GM21825 (cell line): Measurements from ENCODE around the gene PROB1.
"Not testable (repeated sequence)": the region's sequence is repeated elsewhere in the genome, so short reads cannot be mapped to it uniquely, and the experiment has no call there.

ENCODE experiments used
- ATAC-seq: cut with Tn5 transposase; IDR thresholded peaks from one replicate; pipeline ENCODE4 v1.9.1; 2021; ENCODE audit warnings: mild to moderate bottlenecking, moderate library complexity; ENCODE audit not compliant: unreplicated experiment

PROB1 gene

DNA sequence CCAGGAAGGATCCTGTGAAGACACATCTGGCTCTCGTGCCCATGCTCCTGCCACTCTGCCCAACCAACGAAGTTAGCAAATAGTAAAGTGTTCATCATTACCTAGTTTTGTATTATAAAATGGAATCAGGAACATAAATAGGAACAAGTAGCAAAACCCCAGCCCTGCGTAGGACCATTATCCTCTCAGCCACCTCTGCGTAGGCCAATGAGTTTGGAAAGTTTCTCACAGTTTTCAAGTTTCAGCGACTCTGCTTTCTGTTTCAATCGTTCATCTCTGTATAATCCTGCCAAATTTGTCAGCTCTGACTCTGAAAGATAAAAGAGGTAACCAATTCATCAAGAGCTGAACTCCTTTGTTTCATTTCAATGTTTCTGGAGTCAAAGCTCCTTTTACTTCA lies 19.1 kb upstream of the PROB1 start:
- no peak for ATAC-seq

DNA sequence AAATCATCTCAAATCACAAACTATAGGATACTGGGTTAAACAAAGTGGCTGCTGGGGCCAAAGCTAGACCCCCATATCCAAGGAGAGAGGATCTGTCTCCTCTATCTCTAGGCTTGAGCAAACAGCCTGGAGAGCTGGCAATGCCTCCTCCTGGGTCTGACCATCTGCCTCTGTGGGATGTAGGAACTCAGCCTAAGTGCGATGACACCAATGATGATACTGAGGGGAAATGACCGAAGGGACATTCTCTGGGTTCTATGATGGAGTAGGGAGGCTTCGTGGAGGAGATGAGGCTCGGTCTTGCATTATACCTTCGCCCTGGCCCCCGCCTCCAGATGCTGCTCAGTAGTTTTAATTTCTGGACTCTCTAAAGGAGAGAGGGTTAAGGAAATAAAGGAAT lies 18.2 kb upstream of the PROB1 start:
- no peak for ATAC-seq

DNA sequence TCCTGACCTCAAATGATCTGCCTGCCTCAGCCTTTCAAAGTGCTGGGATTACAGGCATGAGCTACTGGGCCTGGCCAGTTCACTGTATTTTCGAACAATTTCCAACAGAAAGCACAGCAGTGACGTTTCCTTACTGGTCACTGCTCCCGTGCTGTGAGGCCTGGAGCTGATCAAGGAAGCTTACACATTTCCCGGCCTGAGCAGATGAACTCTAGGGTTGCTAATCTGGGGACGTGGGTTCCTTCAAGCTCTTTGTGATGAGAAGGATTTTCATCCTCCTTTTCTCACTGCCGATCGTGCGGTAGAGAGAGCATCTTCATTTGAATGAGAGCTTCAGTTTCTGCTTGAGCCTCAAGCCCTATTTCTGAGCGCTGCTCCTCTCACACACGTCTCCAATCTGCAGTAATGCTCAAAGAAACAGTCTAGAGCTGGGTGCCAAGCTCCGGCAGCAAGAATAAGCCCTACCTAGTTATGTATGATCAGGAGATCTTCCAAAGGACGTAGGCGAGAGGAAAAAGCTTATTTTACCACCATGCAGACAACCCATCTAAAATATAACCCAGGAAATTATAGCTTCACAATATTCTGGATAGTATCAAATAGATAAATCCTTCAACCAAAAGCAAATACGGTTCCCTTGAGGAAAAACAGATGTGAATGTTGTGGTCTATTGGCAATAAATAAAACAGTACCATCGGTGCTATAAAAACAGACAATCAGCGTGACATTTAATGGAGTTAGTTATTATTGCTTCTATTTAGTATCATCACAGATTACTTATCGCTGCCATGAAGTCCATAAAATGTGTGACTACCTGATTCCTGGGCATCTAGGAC lies 16.3 kb upstream of the PROB1 start:
- no peak for ATAC-seq

DNA sequence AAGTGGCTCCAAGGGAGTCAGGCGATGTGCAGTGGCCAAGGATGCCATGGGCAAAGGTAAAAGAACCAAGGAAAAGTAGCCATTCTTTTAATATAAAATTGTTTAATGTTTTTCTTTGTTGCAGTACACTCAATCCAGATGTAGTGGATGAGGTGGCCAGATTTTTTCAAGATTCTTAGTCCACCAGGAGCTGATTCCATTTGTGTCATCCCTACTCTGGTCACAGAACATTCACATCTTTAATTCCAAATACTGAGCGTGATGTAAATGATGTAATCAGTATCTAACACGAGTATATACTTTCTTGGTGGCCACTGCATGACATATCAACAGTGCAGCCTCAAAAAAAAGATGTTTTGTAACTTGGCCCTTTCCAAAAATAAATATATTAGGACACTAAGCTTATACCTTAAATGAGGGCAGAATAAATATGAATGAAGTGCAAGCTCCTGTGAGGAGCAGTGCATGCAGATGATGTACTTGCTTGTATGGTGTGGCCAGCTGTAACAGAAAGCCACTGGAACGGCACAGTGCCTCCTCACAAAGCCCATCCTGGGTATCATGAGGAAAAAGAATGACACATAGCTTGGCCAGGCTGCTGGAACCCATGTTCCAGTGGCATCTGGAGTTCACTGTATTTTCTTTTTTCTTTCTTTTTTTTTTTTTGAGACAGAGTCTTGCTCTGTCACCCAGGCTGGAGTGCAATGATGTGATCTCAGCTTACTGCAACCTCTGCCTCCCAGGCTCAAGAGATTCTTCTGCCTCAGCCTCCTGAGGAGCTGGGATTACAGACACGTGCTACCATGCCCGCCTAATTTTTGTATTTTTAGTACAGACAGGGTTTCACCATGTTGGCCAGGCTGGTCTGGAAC lies 15.5 kb upstream of the PROB1 start:
- no peak for ATAC-seq

DNA sequence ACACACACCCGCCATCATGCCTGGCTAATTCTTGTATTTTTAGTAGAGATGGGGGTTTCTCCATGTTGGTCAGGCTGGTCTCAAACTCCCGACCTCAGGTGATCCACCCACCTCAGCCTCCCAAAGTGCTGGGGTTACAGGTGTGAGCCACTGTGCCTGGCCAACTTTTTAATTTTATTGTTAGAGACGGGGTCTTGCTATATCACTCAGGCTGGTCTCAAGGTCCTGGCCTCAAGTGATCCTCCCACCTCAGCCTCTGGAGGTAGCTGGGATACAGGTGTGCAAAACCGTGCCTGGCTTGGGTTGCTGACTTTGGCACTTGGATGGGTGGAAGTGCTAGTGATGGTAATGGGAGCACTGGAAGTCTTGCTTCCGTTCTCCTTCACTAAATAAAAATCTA lies 14.2 kb upstream of the PROB1 start:
- ATAC-seq: not testable (repeated sequence)

DNA sequence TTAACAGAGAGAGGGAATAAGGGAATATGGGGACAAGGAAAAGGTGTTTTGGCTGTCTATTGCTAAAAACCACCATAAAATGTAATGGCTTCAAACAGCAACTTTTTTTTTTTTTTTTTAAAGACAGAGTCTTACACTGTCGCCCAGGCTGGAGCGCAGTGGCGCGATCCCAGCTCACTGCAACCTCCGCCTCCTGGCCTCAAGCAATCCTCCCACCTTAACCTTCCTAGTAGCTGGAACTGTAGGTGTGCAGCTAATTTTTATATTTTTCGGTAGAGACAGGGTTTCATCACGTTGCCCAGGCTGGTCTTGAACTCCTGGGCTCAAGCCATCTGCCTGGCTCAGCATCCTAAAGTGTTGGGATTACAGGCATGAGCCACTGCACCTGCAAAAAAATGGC lies 13.3 kb upstream of the PROB1 start:
- ATAC-seq: no peak

DNA sequence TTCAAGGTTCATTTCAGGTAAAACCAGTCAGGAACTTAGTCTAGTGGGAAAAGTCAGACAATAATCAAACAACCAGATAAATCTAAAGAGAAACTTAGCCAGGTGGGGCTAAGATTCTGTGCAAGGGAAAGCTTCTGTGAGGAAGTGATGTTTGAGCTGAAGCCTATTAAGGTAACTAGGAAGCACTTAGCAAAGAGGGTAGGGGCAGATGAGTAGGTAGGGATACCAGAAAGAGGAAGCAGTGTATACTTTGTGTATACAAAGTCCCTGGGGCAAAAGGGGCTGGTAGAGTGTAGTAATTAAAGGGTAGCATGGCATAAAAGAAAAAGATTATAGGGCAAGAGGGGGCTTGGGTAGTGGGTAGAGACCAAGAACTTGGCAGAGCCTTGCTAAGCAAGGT lies 12.6 kb upstream of the PROB1 start:
- ATAC-seq: no peak

DNA sequence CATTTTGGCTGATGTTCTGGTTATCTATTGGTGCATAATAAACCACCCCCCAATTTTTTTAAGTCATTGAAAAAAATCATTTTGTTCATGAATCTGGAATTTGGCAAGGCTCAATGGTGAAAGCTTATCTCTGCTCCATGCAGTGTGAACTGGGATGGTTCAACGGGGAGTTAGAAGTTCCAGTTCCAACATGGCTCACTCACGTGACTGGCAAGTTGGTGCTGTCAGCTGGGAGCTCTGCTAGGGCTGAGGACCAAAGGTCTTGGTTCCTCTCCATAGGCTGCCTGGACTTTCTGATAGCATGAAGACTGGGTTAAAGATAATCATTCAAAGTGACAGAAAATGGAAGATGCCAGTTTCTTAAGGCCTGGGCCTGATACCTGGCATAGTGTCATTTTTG lies 12.1 kb upstream of the PROB1 start:
- no peak for ATAC-seq

DNA sequence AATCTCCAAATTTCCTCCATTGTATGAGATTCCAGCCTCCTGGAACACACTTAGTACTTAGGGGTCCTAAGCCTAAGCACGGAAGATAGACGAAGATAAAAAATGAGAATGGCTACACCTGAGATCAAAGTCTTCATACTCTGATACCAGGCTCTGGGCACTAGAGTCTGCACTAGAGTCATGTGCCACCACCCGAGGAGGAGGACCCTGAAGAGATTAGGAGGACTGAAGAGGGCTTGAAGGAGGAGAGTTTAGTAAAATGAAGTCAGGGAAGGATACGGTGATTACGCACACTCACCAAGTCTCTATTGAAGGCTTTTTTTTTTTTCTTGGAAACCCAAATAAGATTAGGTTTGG lies 9.6 kb upstream of the PROB1 start:
- ATAC-seq: no peak

DNA sequence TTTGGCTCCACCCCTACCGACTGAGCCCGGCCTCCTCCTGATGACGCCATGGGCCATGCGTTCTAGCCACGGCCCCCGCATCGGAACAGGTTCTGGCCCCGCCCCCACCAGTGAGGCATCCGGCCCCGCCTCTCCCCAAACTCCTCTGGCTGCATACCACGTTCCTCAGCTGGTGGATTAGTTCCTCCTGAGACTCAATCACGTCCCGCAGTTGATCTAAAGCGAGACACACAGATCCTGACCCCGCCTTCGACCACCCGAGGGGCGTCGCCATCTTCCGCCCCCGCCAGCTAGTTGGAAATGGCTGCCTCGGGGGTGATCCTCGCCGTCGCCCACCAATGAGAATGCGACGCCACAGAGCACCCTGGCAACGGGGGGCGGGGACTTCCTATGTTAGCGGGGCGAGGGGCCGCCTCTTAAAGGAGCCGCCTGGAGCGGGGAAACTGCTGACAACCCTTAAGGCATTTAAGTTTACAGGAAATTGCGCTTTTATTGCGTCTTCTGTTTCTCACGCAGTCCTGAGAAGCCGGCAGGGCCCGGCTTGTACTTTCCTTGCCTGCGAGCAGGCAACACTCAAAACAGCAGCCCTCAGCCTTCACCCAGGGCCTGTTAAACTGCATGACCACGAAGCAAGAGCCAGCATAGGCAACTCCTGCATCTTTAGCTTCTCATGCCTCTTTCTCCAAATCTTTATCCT lies 9.0 kb upstream of the PROB1 start, which contains the start of gene SPATA24:
Gene SPATA24 (minus strand): TSS at position 303 of the 697 bp plus-strand sequence. CDS start 29 bp downstream, at position 274.
- peak; percentile 76 for ATAC-seq

DNA sequence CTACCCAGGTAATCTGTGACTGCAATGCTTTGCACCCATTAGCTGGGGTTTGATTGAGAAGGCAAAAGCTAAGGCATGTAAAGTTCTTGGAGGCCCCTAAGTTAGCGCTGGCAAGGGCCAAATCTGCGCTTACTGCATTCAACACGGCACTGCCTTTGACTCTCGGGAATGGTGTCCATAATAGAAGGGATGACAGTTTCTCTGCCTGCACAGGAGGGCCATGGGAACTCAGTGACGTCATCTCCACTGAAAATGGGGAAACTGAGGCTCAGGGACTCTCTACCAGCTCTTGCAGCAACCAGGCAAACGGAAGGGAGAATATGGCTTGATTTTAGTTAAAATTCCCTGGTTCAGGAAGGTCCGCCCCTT lies 8.5 kb upstream of the PROB1 start:
- ATAC-seq: no peak

DNA sequence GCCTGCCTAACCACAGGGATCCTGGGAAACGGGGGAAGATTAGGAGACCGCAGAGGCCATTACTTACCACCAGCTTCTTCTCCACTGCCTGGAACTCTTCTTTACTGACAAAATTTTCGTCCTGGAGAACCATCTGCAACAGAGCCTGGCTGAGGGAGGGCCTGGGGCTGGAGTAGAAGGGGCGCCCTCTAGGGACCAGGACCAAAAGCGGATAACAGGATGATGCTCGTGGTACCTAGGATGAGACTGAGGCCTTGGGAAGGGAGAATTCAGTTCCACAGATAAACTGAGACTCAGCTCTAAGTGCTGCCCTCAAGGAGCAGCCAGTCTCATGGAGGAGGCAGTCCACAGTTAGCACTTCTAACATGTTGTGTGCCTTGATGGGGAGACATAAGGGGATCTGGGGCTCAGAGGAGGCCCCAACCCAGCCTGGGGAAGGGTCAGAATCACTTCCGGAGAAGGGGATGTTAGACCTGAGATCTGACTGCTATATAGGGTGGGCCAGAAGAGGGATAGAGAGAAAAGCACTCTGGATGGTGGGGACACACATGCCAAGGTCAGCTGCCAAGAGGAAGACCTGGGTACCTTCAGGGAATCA lies 7.8 kb upstream of the PROB1 start:
- no peak for ATAC-seq

DNA sequence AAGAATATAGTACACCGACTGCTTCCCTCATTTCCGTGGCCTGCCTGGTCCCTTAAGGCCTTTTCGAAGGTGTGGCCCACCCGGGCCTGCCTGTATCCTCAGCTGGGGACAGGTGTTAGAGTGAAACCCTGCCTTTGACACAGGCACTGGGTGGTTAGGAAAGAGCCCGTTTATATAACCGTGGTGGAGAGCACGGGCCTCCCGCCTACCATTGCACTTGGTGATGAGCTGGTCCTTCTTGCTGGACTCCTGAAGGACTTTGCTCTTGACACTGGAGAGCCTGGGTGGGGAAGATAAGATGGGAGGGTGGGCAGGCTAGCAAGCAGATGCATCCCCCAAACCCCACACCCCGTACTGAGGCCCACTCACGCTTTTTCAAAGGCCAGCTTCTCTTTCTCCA lies 6.6 kb upstream of the PROB1 start:
- ATAC-seq: no peak

DNA sequence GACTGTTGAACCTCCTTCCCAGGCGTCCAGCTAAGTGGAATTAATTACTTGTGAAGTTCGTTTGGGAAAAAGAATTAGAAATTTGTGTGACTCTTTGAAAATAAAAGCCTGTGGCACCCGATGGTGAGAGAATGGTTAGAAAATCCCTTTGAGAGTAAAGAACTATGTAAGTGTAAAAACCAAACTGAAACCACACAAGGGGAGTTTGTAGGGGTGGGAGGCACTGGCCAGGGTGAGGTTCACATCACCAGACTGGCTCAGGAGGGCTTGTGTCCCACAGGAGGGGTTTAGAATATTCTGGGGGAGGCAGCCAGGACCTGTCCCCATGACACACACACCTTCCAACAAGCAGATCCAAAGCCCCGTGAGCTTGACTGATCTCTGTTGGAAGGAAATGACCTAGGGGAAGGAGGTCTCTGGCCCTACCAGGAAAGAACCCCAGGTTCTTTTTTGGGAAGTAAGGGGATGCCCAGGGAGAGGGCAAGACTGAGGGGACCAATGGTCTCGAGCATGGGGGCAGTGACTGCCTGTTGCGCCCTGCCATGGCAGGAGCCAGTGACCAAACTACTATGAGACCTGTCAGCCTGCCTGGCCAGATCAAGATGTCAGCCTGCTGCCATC lies 4.7 kb upstream of the PROB1 start:
- no peak for ATAC-seq

DNA sequence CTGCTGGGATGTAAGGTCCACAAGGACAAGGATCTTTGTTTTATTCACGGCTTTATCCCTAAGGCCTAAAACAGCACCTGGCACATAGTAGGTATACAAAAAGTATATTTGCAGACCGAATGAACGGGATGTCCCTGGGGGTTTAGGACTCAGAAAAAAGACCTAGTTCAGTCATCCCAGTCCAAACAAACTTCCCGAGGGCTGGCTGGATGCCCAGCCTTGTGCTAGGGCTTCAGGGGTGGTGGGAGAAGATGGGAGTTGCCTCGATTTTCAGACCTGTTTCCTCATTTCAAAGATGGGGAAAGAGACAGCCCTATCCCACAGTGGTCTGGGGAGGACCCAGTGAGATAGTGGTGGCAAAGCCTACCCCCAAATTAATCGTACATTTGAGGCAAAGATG lies 3.0 kb upstream of the PROB1 start:
- ATAC-seq: no peak

DNA sequence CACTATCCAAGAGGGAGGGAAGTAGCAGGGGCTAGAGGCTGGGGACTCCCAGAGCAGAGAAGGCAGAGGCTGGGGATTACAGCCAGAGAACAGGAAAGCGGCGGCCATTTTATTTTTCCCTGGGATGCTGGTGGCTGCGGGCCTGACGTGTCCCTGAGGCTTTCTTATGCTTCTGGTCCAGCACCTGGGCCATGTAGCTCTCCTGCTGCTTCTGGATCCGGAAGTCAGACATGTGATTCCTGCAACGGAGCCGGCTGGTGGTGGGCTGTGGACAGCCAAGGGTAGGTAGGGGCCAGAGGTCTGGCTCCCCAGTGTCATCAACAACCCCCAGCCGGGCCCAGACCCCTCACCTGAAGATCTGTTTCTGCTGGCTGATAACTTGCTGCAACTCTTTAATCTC lies 1.8 kb upstream of the PROB1 start:
- no peak for ATAC-seq

DNA sequence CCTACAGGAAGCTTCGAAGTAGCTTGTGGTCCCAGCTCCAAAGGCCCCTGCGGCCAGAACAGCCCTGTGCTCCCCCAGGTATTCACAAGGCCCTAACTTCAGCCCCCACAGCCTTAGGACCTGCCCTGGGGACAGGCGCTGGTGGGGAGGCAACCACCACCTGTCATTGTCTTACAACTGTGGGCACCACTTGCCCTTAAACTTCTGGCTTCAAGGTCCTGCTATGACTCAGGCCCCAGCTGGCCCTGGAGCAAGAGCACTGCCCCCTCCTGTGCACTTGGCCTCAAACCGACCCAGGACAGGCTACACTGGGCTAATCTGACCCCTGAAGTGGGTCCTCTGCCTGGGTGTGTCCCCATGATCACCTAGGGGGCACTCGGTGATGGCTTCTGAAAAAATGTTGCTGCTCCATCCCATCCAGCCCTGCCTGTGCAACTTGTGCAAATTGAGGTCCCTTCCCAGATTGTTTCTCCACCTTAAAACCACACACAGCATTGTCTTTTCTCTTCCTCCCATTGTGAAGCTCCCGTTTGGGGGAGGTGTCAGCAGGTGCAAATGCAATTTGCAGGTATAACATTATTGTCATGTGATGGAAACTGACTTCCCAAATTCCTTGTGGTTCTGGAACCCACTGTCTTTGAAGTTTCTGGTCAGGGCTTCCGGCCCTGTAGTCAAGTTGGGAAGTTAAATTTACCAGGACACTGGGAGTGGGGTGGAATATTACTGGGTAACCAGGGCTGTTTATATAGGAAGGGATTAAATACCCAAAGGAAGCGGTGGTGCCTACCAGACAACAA lies 1.1 kb upstream of the PROB1 start:
- no peak for ATAC-seq

DNA sequence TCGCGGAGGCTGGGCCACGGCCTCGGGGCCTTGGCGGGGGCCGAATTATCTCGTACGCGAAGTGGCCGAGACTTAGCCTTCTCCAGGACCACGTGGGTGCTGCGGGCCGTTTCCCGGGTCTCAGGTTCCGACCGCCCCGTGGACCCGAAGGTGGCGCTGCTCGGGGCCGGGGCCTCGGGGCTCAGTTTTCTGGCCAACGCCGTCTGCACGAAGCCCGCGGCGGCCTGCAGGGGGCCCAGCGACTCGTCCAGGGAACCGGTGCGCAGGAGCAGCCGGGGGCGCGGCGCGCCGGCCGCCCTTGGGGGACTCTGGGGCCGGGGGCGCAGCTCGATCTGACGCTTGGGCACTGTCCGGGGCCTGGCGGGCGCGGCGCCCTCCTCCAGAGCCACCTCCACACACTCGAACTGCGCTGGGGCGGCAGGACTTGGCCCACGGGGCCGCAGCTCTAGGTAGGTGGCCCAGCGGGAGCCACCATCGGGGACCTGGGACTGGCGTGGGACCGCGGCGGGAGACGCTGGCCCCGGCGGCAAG lies 716 bp downstream of the PROB1 start:
- no peak for ATAC-seq

DNA sequence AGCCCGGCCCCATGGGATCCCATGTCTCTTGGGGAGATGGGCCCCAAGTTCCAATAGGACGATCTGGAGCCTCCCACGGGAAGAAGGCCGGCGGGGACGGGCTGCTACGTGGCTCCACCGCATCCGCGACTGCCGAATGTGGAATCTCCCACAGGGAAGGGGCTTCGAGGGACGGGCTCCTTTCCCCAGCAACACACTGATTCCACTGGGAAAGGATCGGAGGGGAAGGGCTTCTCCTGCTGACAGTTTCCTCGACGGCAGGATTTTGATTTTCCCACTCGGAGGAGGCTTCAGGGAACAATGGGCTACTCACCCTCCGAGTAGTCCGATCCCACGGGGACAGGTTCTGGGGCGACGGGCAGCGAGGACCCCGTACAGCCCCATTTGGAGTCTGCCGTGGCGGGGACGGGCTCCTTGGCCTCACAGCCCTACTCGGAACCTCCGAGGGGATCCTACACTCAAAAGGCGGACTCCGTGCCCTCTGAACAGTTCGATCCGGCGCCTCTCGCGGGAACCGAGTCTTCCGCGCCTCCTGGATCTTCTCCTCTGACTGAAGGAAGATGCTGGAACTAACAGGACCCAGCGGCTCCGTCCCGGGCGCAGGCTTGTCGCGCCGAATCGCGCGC lies 1.3 kb downstream of the PROB1 start:
- no peak for ATAC-seq
